Measurements from ENCODE around the gene GALT.

Gene GALT

DNA sequence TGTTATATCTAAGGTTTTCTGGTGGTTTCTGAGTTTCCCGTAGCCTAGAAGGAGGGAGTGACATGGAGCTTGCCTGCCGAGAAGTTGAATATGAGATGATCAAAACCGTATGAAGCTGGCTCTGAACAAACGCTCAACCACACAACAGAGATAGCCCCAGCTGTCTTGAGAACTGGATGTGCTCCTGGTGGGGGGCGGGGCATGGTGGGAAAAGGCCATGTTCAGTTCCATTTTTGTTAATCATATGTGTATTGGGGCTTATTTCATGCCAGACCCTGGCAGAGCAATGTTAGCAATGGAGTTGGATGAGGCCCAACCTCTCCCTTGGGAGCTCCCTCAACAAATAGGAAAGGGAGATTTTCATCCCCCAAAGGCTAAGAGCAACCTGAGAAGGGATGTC, 39.8 kb downstream of the GALT start:
- H3K4me3 ChIP-seq (ENCODE audit: low read depth, low read length): no peak overlapping the region
- TF ChIP-seq, protein P1, sequence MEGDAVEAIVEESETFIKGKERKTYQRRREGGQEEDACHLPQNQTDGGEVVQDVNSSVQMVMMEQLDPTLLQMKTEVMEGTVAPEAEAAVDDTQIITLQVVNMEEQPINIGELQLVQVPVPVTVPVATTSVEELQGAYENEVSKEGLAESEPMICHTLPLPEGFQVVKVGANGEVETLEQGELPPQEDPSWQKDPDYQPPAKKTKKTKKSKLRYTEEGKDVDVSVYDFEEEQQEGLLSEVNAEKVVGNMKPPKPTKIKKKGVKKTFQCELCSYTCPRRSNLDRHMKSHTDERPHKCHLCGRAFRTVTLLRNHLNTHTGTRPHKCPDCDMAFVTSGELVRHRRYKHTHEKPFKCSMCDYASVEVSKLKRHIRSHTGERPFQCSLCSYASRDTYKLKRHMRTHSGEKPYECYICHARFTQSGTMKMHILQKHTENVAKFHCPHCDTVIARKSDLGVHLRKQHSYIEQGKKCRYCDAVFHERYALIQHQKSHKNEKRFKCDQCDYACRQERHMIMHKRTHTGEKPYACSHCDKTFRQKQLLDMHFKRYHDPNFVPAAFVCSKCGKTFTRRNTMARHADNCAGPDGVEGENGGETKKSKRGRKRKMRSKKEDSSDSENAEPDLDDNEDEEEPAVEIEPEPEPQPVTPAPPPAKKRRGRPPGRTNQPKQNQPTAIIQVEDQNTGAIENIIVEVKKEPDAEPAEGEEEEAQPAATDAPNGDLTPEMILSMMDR (conservative IDR thresholded peaks at IDR 0.05; ENCODE audit: low read depth, low read length): no peak
- no peak for DNase-seq (ENCODE audit: low read depth)

DNA sequence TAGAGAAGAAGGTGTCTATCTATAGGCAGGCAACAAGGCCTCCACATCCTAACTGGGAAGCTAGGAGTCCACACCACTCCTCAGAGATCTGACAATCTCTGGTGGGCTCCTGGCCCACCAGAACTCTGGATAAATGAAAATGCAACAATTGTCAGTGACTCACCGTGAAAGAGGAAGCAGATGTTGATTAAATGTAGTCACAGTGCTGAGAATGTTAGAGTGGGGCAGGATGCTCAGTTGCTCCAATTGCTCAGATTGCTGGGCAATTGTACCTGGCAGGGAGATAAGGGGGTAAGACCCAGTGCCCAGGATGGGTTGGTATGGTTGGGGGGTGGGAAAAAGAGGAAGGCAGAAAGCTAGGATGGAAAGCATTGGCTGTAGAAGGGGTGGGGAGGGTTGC, 40.3 kb downstream of the GALT start:
- no peak for DNase-seq (ENCODE audit: low read depth)
- H3K4me3 ChIP-seq (ENCODE audit: low read depth, low read length): no peak overlapping the region
- TF ChIP-seq, protein P1 (conservative IDR thresholded peaks at IDR 0.05; ENCODE audit: low read depth, low read length): no peak

DNA sequence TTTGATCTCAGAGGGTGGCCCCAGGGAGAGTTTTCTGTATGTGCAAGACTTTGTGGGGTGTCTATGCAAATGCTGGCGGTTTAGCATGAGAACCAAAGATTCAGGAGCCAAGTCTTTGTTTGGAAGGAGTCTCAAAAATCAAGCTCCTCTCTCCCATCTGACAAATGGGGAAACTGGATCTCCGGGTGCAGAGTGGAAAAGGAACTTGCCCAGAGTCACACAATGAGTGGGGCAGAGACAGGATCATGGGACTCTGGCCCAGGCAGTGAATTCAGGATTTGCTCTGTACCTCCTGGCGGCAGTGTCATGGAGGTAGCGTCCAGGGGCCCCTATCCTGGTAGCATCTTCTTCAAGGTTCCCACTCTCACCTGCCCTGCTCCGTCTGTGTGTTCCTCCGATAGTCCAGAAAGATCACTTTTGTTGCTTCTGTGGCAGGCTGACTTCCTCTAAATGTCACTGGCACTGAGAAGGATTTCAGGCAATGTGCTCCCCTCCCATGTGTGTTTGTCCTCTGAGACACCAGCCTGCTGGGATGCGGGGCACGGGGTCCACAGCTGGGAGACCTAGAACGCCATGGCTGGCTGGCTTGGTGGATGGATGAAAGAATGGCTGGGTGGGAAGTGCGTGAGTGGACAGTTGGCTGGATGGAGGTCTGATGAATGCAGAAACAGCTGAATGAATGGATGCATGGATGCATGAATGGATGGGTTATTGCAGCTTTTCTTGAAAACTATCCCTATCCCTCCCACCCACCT, 41.0 kb downstream of the GALT start:
- no peak for DNase-seq (ENCODE audit: low read depth)
- H3K4me3 ChIP-seq (ENCODE audit: low read depth, low read length): no peak overlapping the region
- TF ChIP-seq, protein P1 (conservative IDR thresholded peaks at IDR 0.05; ENCODE audit: low read depth, low read length): no peak

DNA sequence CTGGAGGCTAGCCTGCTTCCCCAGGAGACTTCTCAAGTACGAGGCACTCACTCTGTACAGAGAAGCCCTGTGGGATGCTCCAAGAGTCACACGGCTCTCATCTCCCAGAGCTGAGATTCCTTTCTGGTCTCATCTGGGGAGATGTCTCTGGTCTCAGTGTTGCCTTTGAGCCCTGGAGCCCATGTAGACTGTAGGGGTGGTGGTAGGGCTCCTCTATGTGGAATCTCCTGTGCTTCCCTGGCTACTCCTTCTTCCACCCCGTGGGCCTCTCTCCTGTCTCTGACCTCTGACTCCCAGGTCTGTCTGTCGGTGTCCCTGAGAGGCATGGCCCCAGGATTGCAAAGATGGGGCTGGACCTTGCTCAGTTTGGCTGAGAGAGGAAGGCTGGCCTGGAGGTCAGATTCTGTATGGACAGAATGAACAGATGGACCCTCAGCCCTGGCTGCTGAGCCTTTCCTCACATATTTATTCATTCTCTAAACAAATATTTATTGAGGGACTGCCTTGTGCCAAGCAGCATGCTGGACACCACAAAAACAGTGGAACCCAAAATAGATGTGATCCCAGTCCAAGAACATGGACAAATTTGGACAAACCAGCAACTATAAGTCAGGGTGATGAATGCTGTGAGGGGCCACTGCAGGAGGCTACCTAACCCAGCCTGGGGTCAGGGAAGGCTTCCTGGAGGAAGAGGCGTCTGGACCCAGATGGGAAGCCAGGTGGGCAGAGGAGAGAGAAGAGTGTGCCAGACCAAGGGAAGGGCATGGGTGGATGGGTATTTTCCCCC, 42.0 kb downstream of the GALT start:
- H3K4me3 ChIP-seq (ENCODE audit: low read depth, low read length): no peak overlapping the region
- TF ChIP-seq, protein P1 (conservative IDR thresholded peaks at IDR 0.05; ENCODE audit: low read depth, low read length): no peak
- DNase-seq (ENCODE audit: low read depth): no peak

DNA sequence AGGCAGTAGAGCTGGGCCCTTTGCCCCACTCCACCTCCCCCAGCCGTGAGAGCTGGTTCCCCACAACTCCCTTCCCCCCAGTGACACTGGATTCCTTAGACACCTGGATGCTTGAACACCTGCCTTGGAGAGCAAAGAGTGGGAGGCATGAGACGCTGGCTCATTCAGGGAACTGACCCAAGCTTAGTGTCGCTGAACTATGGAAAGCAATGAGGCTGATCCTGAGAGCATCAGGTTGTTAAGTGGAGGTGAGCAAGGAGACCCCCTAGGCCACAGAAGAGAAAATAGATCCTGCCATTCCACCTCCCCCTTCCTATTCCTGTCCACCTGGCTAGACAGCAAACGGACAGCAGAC, 42.6 kb downstream of the GALT start:
- no peak overlapping the region for H3K4me3 ChIP-seq (ENCODE audit: low read depth, low read length)
- TF ChIP-seq, protein P1 (conservative IDR thresholded peaks at IDR 0.05; ENCODE audit: low read depth, low read length): no peak
- DNase-seq (ENCODE audit: low read depth): no peak

DNA sequence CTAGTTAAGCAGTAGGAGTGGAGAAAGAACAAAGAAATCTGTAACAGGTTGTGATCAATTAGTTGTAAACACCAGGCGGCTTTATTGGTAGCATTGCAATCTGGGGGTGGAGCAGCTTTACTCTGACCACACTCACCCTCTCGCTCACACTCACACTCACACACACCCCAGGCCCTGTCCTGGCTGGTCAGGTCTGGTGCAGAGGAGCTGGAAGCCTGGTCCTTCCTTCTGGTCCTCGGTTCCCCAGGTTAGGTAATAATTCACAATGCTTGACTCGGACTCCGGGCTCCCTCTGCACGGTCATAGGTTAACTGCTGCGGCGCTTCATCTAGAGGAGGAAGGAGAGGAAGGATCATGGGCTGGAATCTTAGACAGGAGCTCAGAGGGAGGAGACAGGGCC, 43.0 kb downstream of the GALT start:
- no peak overlapping the region for H3K4me3 ChIP-seq (ENCODE audit: low read depth, low read length)
- TF ChIP-seq, protein P1 (conservative IDR thresholded peaks at IDR 0.05; ENCODE audit: low read depth, low read length): no peak
- DNase-seq (ENCODE audit: low read depth): no peak

Measured in choroid plexus epithelial cell (primary cell).